NCI-H1417 treated with DMSO at 0.1 percent for 48 hours (cell line): ENCODE data around the gene SUFU.
"Not testable (repeated sequence)": the region's sequence is repeated elsewhere in the genome, so short reads cannot be mapped to it uniquely, and the experiment has no call there.

Source experiments
- DNase-seq: peaks from one replicate; lab custom pipeline; 2025; lab: John Stamatoyannopoulos, UW

SUFU gene

GRCh38 chr10:102480396-102480795 lies 23.4 kb upstream of the SUFU start:
- no peak for DNase-seq

DNA sequence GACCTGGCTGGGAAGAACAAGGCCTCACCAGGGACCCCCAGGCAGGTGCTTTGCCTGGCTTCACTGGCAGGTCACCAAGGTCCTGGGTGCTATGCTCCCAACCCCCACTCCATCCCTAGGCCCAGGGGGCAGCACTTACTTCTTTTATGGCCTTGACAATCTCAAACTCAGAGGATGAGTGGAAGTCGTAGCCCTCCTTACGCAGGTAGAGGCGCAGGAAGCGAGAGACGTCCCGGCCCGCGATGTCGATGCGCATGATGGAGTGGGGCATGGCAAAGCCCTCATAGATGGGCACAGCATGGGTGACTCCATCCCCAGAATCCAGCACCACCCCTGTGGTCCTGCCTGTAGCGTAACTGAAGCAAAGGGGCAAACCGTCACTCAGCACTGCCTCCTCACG lies 19.8 kb upstream of the SUFU start:
- DNase-seq: no peak

DNA sequence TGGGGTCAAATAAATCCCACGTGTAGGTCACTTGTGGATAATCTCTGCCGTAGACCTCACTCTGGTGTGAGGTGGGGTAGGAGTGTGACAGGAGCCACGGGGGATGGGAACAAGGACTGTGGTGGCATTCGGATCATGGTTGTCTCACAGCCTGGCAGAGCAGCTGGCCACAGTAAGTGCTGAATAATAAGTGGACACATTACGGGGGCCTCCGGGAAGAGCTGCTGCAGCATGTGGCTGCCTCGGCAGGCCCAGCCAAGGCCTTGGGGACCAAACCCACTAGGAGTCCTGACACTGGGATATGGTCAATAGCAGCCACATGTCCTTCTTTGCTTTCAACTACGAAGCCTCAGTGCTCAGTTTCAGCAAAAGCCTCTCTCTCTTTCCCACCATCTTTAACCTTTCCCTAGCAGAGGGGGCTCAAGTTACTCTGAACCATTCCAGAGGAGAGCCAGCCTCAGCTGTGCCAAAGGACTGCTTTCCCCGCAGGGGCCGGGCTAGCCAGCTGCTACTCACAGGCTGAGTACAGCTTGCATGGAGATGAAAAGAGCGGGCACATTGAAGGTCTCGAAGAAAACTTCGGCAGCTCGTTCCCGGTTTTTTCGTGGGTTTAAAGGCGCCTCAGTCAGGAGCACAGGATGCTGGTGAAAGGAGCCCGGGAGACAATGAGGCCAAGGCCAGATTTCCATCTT lies 18.5 kb upstream of the SUFU start:
- DNase-seq: no peak

GRCh38 chr10:102491136-102491535 lies 12.6 kb upstream of the SUFU start:
- DNase-seq: no peak

GRCh38 chr10:102492344-102492939 lies 11.3 kb upstream of the SUFU start:
- DNase-seq: no peak

DNA sequence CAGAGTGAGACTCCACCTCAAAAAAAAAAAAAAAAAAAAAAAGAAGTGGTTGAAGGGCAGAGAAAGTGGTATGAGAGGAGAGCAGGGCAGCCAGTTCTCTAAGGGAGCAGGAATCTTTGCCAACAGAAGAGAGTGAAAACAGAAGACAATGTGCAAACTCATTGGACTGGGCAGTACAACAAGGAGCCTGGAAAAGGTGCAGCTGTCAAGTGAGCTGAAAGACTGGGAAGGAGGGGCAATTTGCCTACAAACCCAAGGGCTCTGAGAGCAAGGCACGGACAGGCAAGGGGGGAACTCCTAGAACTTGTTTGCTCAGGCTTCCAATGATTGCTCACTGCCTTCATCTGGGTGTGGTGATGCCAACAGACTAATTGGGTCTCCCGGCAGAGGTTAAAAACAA lies 10.8 kb upstream of the SUFU start:
- DNase-seq: no peak

- no peak for DNase-seq
These were observed 10.0 kb upstream of the SUFU start for GRCh38 chr10:102493771-102494170.

DNA sequence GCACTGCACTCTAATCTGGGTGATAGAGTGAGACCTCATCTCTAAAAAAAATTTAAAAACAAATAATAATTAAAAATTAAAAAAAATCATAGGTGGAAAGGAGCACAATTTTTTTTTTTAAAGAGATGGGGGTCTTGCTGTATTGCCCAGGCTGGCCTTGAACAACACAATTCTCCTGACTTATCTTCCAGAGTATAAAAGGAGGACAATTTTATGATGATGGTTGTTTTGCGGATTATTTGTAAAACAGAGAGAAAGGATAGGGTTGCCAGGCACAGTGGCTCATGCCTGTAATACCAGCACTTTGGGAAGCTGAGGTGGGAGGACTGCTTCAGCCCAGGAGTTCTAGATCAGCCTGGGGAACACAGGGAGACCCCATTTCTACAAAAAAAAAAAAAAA lies 6.2 kb upstream of the SUFU start:
- DNase-seq: no peak

- no peak for DNase-seq
These were observed 4.4 kb upstream of the SUFU start for GRCh38 chr10:102499356-102499755.

- DNase-seq: not testable (repeated sequence)
These were observed 3.1 kb upstream of the SUFU start for GRCh38 chr10:102500686-102501085.

- DNase-seq: no peak
These were observed 2.4 kb upstream of the SUFU start for GRCh38 chr10:102501201-102502028.

- DNase-seq: peak; percentile 75
These were observed 1.8 kb upstream of the SUFU start for GRCh38 chr10:102502029-102502336.

DNA sequence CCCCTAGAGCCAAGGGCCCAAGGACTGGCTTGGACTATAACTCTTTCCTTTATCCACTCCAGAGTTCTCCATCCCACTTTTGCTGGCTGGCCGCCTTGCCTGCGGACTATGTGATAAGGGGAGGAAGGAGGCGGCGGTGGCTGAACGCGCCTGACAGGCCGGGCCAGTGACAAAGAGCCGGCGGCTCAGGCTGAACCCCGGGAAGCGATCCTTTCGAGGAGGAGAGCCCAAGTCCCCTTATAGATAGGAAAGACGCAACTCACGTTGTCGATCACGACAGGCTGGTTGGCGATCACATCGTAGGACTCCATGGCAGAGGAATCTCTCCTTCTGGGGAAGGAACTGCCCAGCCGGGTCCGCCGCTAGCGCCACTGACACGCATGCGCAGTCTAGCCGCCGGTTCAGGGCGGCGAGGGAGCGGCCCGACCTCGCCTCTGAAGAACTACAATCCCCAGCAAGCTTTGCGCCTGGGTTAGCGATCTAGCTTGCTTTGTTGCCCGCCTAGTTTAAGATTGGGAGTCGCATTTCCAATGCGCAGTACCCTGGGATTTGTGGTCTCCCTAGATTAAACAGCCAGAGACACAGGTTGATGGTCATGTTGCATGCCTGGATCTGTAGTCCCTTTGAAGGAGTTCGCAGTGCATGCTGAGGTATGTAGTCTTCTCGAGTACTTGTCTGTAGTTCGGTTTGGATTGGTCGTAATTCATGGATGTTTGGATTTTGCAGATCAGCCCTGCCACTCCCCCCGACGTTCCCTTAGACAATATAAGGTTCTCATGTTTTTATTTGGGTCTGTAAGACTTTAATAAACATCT lies 1.2 kb upstream of the SUFU start, which contains the start of gene ACTR1A:
Gene ACTR1A, minus strand, starts transcription at position 376 of the 815 bp plus-strand sequence. Its CDS starts 65 bp downstream, at position 311.
- DNase-seq: peak; percentile 91

DNA sequence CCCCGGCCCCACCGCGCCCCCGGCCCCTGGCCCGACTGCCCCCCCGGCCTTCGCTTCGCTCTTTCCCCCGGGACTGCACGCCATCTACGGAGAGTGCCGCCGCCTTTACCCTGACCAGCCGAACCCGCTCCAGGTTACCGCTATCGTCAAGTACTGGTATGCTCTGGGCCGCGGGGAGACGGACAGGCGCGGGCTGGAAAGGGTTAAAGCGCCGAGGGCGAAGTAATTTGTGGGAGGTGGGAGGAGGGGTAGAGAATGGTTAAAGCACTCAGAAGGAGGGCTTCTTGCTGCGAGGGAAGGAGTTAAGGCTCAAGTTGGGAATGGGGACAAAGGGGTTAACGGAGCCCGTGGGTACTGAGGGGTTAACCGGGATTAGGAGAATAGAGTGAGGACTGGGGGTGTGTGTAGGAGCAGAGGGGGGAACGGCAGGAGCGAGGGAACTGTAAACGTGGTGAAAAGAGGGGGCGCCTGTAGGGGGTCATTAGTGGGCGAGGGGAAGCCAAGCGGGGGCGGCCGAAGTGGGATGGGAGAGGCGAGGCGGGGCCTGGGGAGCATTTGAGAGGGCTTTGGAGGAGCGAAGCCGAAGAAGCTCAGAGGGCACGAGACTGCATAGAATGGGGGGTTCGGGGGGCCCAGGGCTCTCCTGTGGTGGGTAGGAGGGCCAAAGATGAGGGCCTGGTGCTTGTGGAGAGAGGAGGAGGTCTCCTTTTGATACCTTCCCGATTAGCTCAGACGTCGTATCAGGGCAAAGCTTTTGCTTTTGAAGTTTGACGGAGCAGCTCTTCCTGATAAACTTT lies 605 bp downstream of the SUFU start:
- DNase-seq: no peak

DNA sequence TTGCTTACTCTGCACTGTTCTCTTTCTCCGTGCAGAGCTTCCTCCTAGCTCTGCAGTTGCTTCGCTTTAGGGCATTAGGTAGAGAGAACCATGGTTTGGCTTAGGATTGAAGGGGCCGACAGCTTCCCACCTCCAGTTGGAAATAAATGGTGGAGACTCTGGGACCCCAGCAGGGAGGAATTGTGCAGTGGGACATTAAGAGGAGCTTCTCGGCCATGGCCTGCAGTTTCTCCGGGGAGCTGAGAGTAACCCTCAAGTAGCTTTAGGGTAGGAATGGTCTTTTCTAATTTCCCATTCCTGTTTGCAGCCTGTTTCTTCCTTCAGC lies 1.2 kb downstream of the SUFU start:
- no peak for DNase-seq

DNA sequence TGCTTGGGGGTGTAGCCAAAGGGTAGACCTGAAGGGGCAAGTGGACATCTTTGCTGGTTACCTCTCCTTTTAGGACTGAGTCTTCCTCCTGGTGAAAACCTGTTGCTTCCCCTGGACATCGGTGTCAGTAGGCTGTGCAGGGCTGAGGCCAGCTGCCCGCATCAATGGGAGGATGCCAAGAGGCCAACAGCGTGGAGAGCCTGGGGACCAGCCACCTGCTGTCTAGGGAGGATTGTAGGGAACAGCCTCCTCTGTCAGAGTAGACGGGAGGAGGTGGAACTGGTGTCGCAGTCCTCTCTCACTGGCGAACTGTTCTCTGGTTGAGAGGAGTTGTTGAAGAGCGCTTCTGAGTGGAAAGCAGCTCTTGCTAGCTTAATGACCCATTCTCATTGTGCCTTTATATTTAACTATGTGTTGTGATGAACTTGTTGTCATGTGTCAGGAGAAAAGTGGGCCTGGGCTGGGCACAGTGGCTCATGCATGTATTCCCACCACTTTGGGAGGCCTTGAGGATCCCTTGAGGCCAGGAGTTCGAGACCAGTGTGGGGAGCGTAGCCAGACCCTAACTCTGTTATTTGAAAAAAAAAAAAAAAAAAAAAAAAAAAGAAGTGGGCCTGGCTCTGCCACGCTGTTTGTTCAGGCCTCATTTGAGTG lies 1.8 kb downstream of the SUFU start:
- no peak for DNase-seq

GRCh38 chr10:102507521-102507920 lies 3.7 kb downstream of the SUFU start:
- no peak for DNase-seq

DNA sequence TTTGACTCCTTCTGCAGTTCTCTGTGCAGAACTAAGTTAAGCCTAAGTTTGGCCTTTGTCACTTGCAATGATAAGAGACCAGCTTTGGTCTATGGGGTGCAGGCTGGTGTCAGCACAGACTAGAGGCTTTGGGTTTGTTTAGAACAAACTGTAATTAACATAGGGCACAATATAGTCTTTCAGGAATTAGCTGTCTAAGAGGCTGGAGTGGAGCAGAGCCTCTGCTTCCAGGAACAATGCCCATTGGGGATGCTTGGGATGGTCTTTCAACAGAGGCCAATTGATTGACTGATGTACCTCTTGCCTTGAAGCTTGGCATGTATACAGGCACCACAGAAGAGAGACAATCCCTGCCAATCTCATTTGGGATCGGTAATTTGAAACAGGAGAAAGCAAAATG lies 4.7 kb downstream of the SUFU start:
- DNase-seq: no peak

- no peak for DNase-seq
These were observed 5.6 kb downstream of the SUFU start for GRCh38 chr10:102509387-102509786.

DNA sequence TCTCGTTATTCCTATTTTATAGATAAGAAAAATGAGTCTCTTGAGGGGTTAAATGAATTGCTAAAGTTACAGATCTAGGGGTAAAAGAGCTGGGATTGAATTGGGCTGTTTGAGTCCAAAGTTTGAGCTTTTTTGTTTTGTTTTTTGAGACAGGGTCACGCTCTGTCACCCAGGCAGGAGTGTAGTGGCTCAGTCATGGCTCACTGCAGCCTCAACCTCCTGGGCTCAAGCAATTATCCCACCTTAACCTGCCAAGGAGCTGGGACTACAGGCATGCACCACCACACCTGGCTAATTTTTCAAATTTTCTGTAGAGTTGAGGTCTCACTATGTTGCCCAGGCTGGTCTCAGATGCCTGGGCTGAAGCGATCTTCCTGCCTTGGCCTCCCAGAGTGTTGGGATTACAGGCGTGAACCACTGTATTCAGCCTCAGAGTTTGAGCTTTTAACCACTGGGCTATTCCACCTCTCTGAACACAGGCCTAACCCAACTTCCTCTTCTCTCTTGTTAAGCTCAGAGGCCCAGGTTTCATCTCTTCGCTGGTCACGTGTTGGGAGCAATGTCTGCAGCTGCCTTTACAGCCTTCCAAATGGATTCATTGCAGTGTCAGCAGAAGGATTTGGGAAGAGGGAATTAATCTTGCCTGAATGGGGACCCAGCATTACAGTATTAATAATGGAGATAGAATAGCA lies 8.0 kb downstream of the SUFU start:
- no peak for DNase-seq
